Bone marrow (tissue), 2 donors: ENCODE data around the gene CCT6B.

Source experiments
- DNase-seq, 2 donors: peaks; one replicate each; lab custom pipeline; 2025; lab: John Stamatoyannopoulos, UW

The CCT6B gene

GRCh38 chr17:34883106-34884000, 77.9 kb downstream of the CCT6B start:
- no peak for DNase-seq

- no peak for DNase-seq
Measured at GRCh38 chr17:34879146-34879545, 82.1 kb downstream of the CCT6B start.
